HG02970 (cell line): ENCODE measurements around the gene DISP2.

ENCODE experiments used
- ATAC-seq: cut with Tn5 transposase; IDR thresholded peaks from one replicate; pipeline ENCODE4 v1.9.1; 2021; ENCODE audit warnings: mild to moderate bottlenecking, moderate library complexity, moderate number of reproducible peaks; ENCODE audit not compliant: unreplicated experiment, low FRiP score

Gene DISP2

DNA sequence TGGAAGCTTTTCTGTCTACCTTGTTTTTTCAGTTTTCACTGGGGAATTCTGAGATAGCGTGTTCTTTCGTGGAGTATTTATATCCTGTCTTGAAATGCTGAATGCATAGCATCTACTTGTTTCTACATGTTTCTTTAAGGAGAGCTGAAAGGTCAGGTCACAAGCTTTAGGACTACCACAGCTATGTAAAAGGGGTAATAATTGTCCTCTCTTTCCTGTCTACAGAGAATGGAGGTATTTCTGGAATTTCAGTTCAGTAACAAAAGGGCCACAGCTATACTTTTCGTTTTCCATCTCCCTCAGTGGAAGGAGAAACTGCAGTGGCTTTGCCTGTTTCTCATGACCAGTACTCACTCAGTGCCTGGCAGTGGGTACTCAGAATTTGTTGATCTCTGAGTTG, 29.8 kb upstream of the DISP2 start:
- ATAC-seq, result no peak

DNA sequence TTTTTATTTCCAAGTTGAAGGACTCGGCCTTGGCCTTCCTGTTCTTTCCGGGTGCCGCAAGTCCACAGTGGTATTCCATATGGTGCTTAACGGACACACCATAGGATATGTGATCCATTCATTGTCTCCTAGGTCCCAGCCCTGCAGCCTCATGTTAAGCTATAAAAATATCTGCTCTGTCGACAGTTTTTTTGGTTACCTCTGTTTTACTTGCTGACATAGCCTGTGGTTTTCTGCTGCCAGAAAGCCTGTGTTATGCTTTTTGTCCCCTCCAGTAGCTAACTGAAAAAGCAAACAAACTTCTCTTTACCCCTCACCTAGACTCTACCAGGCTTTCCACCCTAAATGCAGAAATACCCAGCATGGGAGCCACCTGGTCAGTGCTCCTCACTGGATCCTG, 29.3 kb upstream of the DISP2 start:
- ATAC-seq, result no peak

DNA sequence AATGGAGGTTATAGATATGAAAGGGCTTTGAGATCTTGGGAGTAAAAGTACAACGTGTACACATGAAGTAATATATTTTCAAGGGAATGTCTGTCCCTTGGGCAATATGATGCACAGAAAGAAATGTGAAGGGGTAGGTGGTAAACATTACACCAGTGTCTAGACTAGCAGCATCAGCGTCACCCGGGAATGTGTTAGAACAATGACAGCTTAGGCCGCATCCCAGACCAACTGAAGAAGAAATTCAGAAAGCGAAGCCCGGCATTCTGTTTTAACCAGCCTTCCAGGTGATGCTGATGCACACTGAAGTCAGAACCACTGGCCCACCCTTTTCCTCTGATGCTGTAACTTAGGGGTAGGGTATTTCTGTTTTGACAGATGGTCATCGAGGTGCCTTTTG, 28.2 kb upstream of the DISP2 start:
- ATAC-seq, result no peak

DNA sequence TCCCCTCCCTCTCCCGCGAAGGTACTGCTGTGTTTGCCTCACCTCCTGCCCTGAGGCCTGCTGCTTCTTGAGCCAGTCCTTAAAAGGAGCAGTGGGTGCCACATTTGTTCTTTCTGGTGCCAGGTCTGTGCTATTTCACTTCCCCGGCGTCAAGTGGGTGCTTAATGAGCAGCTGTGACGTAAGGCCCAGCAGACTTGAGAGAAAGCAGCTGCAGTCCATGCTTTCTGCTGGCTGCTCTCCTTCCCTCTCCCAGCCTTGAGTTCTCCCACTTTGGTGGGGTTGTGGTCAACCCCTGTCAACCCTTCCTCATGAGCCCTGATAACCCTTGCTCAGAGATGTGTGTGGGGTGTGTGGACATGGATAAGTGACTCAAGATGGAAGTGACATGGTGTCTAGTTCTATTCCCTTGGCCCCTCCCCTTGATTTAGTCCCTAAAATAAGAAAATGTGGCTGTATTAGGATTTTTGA, 27.6 kb upstream of the DISP2 start:
- ATAC-seq, result no peak

DNA sequence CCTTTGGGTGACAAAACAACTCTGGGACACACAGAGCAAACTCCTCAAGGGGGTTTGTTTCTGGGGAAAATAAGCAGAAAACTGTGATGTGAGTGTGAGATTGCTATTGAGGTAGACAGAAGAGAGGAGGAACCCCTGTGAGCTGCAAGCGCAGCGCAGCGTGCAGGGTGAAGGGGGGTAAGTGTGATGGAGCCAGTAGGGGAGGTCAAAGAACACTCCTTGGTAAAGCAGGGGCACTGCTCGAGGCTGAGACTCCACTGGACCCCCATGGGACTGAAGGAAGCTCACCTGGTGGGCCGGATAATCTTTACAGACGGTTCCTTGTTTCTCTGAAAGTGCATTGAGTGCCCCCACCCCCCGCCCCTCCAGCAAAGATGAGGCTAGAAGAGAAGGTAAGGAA, 27.0 kb upstream of the DISP2 start:
- no peak for ATAC-seq

- no peak for ATAC-seq
Measured at GRCh38 chr15:40331637-40332036, 26.4 kb upstream of the DISP2 start.

GRCh38 chr15:40332113-40332781, 25.8 kb upstream of the DISP2 start:
- no peak for ATAC-seq

DNA sequence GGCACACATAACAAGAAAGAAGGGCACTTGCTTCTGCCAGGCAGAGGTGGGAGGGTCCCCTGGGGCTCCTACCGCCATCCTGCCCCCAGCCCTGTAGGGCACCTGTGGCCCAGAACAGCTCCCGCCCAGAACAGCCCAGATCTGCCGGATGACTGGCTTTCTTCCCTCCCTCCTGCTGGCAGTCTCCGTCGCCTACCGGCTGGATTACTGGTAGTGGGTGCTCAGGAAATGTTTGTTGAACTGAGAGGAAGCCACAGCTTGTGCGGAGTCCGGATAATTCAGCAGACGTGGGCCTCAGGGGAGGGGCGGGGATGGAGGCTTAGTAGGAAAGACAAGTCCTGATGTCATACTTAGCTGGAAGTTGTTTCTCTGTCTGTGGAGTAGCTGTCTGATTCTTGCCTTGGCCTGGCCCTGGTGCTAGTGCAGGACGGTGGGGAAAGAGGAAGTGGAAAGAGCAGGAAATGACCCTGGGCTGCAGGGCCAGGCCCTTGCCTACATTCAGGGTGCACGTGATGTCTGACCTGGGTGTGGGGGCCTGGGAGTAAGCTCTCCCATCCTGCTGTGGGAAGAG, 24.0 kb upstream of the DISP2 start:
- no peak for ATAC-seq

GRCh38 chr15:40334541-40334940, 23.5 kb upstream of the DISP2 start:
- ATAC-seq, result no peak

DNA sequence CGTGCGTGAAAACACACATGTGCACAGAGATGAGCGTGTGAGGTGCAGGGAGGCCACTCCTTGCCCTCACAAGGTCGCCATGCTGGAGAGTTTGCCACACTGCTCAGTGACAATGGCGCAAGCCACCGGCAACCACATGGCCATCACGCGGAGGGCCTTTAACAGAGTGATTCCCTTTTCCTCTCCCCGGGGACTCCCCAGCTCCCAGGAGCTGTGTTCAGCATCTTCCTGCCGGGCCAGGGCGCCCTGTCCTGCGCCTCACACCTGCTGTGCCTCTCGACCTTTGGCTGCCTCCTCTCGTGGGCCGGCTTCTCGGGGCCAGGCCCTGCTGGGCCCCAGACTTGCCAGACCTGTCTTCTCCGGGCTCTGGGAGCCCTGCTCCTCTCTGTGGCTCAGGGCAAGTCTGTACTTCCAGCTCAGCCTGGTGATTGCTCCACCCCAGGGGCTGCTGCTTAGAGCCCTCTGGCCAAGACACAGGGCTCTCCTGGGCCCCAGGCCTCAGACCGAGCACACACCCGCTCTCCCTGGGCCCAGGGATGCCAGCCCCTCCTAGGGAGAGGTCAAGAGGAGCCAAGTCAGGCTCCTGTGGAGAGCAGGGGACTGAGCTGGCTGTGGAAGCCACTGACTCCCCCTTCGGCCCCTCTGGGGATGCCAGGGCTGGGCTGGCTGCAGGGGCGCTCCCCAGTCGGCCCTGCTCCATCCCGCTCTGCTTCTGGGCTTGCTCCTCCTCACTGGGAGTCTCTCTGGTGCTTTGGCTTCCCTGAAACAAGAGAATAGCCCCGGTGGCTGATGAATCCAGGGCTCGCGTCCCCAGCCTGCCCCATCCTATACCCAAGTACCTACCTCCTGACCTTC, 22.9 kb upstream of the DISP2 start:
- no peak for ATAC-seq

- no peak for ATAC-seq
Measured at GRCh38 chr15:40335938-40336743, 21.9 kb upstream of the DISP2 start.

GRCh38 chr15:40336744-40337122, 21.3 kb upstream of the DISP2 start:
- no peak for ATAC-seq

DNA sequence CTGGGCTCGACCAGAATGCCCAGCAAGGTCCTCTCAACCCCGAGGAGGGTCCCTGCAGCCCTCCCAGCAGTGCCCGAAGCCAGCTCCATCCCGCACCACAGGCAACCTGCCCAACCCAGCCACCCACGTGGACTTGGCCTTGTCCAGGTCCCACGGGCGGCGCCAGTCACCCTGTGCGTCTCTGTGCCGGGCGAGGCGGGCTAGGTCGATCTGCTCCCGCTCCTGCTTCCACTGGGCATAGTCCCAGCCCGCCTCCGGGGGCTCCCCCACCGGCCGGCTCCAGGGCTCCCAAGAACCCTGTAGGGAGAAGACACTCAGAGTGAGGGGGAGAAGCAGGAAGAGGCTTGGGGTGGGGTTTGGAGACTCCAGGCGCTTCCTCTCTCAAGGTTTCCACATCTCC, 20.4 kb upstream of the DISP2 start:
- no peak for ATAC-seq

GRCh38 chr15:40338041-40338657, 19.9 kb upstream of the DISP2 start:
- no peak for ATAC-seq

- no peak for ATAC-seq
Measured at GRCh38 chr15:40338921-40339620, 18.9 kb upstream of the DISP2 start.

- ATAC-seq, result no peak
Measured at GRCh38 chr15:40339621-40339945, 18.4 kb upstream of the DISP2 start.

- no peak for ATAC-seq
Measured at GRCh38 chr15:40340038-40340739, 17.8 kb upstream of the DISP2 start.

DNA sequence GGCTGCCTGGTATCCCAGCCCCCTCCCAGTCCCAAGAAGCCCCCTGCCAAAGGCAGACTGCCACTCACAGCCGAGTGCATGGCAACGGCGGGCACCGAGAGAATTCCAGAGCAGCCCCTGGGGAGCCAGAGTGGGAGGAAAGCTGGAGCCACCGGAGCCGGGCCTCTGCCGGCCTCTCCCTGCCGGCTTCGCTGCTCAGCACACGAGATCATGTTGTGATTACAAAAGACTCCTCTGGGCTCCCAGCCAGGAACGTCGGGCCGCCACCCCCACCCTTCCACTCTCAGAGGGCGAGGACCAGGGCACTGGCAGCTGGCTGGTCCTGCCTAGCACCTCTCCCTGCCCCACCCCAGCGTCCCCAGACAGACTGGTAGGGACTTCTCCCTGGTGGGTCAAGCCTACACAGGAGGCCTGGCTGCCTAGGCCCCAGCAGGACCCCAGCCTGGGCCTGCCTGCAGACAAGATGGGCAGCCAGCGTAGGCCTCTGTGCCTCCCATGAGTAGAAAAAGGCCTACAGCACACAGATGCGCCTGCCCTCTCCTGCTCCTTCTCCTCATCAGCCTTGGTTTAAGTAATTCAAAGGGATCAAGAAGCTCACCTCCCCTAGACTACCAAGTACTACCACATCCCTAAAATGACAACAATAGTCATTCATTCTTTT, 17.1 kb upstream of the DISP2 start, which contains the start of gene CCDC9B:
Gene CCDC9B, minus strand, starts transcription at position 200 of the 661 bp plus-strand sequence. Its CDS starts 120 bp downstream, at position 80.
- ATAC-seq, result no peak
